Stimulated activated CD8-positive, alpha-beta memory T cell treated with anti-CD3 and anti-CD28 coated beads, Interleukin-15, amount 100 ng/mL, for 1 hour (primary cell): ENCODE measurements around the gene KHNYN.
A peak's percentile ranks its signal among the peaks of the same experiment; 100 is the strongest.
"Not testable (repeated sequence)": the region's sequence is repeated elsewhere in the genome, so short reads cannot be mapped to it uniquely, and the experiment has no call there.

ENCODE experiments used
- DNase-seq: peaks from one replicate; pipeline ENCODE4 v3.0.0-alpha.2; 2020; ENCODE audit warnings: low read depth

KHNYN gene

GRCh38 chr14:24475261-24475660 lies 45.5 kb downstream of the KHNYN start:
- no peak for DNase-seq

GRCh38 chr14:24479999-24480398 lies 50.2 kb downstream of the KHNYN start:
- not testable (repeated sequence) for DNase-seq

- DNase-seq: peak; percentile 7
These were observed 52.0 kb downstream of the KHNYN start for GRCh38 chr14:24481622-24482324.

- DNase-seq: not testable (repeated sequence)
These were observed 53.0 kb downstream of the KHNYN start for GRCh38 chr14:24482699-24483303.

- no peak for DNase-seq
These were observed 54.0 kb downstream of the KHNYN start for GRCh38 chr14:24483604-24484252.
